SK-N-SH treated with all-trans-retinoic acid at 6 μM for 48 hours (cell line): Measurements from ENCODE around the gene VPS13A.

Source experiments
- ATAC-seq: fragments of 200-7000 bp; cut with Tn5 transposase; 3 replicates; pipeline ENCODE4 v1.9.1; 2020; ENCODE audit warnings: mild to moderate bottlenecking, moderate library complexity
- ARNTL ChIP-seq: fragments of 450-650 bp; formaldehyde crosslinking; IDR thresholded peaks from 2 replicates; pipeline ENCODE4 v1.5.0; 2020; ENCODE audit warnings: low read depth, mild to moderate bottlenecking, moderate library complexity, borderline replicate concordance
- BACH2 ChIP-seq: fragments of 250-450 bp; sonication (Bioruptor Pico); IDR thresholded peaks from 2 replicates; pipeline ENCODE4 v1.9.0; 2021; ENCODE audit warnings: mild to moderate bottlenecking, borderline replicate concordance
- CSDC2 ChIP-seq: fragments of 250-450 bp; sonication (Bioruptor Pico); IDR thresholded peaks from 2 replicates; pipeline ENCODE4 v1.5.0; 2020; ENCODE audit warnings: mild to moderate bottlenecking, moderate library complexity
- GLIS3 ChIP-seq: fragments of 250-450 bp; sonication (Bioruptor Pico); IDR thresholded peaks from 2 replicates; pipeline ENCODE4 v1.5.0; 2020; ENCODE audit warnings: mild to moderate bottlenecking, moderate library complexity
- ISL1 ChIP-seq: fragments of 250-450 bp; sonication (Bioruptor Pico); IDR thresholded peaks from 2 replicates; pipeline ENCODE4 v2.1.2; 2022; ENCODE audit warnings: mild to moderate bottlenecking, moderate library complexity
- OSR1 ChIP-seq: fragments of 250-450 bp; sonication (Bioruptor Pico); IDR thresholded peaks from 2 replicates; pipeline ENCODE4 v1.8.0; 2022; ENCODE audit warnings: moderate library complexity, mild to moderate bottlenecking, inconsistent platforms
- PPARA ChIP-seq: fragments of 250-450 bp; sonication (Bioruptor Pico); IDR thresholded peaks from 2 replicates; pipeline ENCODE4 v1.5.0; 2020; ENCODE audit warnings: mild to moderate bottlenecking, borderline replicate concordance
- RARB ChIP-seq: fragments of 250-450 bp; sonication (Bioruptor Pico); IDR thresholded peaks from 2 replicates; pipeline ENCODE4 v1.8.0; 2021; ENCODE audit warnings: mild to moderate bottlenecking, moderate library complexity
- SNAI2 ChIP-seq: fragments of 250-450 bp; sonication (Bioruptor Pico); IDR thresholded peaks from 2 replicates; pipeline ENCODE4 v1.5.0; 2020; ENCODE audit warnings: mild to moderate bottlenecking, moderate library complexity
- TCF4 ChIP-seq: fragments of 250-450 bp; sonication (Bioruptor Pico); IDR thresholded peaks from 2 replicates; pipeline ENCODE4 v1.8.0; 2021; ENCODE audit warnings: mild to moderate bottlenecking, moderate library complexity, borderline replicate concordance
- ZC3H10 ChIP-seq: fragments of 250-450 bp; sonication (Bioruptor Pico); IDR thresholded peaks from 2 replicates; pipeline ENCODE4 v1.5.1; 2021; ENCODE audit warnings: mild to moderate bottlenecking, moderate library complexity
- ZFP3 ChIP-seq: fragments of 250-450 bp; sonication (Bioruptor Pico); IDR thresholded peaks from 2 replicates; pipeline ENCODE4 v1.5.0; 2020; ENCODE audit warnings: mild to moderate bottlenecking, moderate library complexity
- ZFP30 ChIP-seq: fragments of 450-650 bp; formaldehyde crosslinking; IDR thresholded peaks from 2 replicates; pipeline ENCODE4 v1.5.0; 2022; ENCODE audit warnings: mild to moderate bottlenecking, moderate library complexity
- ZNF565 ChIP-seq: fragments of 450-650 bp; formaldehyde crosslinking; conservative IDR thresholded peaks from 2 replicates; pipeline ENCODE4 v1.5.0; 2020; ENCODE audit warnings: low read depth, mild to moderate bottlenecking, moderate library complexity
- ZNF70 ChIP-seq: fragments of 450-650 bp; formaldehyde crosslinking; IDR thresholded peaks from 2 replicates; pipeline ENCODE4 v1.5.0; 2020; ENCODE audit warnings: mild to moderate bottlenecking, moderate library complexity
- ZNF8 ChIP-seq: fragments of 450-650 bp; formaldehyde crosslinking; IDR thresholded peaks from 2 replicates; pipeline ENCODE4 v1.5.0; 2020; ENCODE audit warnings: mild to moderate bottlenecking, moderate library complexity
- TF ChIP-seq, protein P1 (sequence below): fragments of 250-450 bp; sonication (Bioruptor Pico); IDR thresholded peaks from 2 replicates; pipeline ENCODE4 v1.8.0; 2020; ENCODE audit warnings: mild to moderate bottlenecking, moderate library complexity, borderline replicate concordance
- TF ChIP-seq, protein P2 (sequence below): fragments of 250-450 bp; sonication (Bioruptor Pico); IDR thresholded peaks from 2 replicates; pipeline ENCODE4 v1.5.1; 2021; ENCODE audit warnings: mild to moderate bottlenecking, moderate library complexity
- TF ChIP-seq, protein P3 (sequence below): fragments of 250-450 bp; sonication (Bioruptor Pico); IDR thresholded peaks from 2 replicates; pipeline ENCODE4 v1.5.1; 2020; ENCODE audit warnings: low read depth, mild to moderate bottlenecking, moderate library complexity
- TF ChIP-seq, protein P4 (sequence below): fragments of 250-450 bp; sonication (Bioruptor Pico); IDR thresholded peaks from 2 replicates; pipeline ENCODE4 v1.8.0; 2021; ENCODE audit warnings: low read depth, mild to moderate bottlenecking, moderate library complexity, borderline replicate concordance

VPS13A gene

DNA sequence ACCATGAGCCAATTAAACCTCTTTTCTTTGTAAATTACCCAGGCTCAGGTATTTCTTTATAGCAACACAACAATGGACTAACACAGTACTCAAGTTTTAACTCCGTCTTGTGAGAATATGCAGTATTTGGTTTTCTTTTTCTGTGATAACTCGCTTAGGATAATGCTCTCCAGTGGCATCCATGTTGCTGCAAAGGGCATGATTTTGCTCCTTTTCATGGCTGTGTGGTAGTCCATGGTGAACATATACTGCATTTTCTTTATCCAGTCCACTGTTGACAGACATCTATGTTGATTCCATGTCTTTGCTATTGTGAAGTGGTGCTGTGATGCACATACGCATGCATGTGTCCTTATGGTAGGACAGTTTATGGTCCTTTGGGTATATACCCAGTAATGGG, 10.9 kb downstream of the VPS13A start:
- ATAC-seq: no peak
- TF ChIP-seq, protein P1, sequence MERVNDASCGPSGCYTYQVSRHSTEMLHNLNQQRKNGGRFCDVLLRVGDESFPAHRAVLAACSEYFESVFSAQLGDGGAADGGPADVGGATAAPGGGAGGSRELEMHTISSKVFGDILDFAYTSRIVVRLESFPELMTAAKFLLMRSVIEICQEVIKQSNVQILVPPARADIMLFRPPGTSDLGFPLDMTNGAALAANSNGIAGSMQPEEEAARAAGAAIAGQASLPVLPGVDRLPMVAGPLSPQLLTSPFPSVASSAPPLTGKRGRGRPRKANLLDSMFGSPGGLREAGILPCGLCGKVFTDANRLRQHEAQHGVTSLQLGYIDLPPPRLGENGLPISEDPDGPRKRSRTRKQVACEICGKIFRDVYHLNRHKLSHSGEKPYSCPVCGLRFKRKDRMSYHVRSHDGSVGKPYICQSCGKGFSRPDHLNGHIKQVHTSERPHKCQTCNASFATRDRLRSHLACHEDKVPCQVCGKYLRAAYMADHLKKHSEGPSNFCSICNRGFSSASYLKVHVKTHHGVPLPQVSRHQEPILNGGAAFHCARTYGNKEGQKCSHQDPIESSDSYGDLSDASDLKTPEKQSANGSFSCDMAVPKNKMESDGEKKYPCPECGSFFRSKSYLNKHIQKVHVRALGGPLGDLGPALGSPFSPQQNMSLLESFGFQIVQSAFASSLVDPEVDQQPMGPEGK (CRISPR knock-in tag): no peak

DNA sequence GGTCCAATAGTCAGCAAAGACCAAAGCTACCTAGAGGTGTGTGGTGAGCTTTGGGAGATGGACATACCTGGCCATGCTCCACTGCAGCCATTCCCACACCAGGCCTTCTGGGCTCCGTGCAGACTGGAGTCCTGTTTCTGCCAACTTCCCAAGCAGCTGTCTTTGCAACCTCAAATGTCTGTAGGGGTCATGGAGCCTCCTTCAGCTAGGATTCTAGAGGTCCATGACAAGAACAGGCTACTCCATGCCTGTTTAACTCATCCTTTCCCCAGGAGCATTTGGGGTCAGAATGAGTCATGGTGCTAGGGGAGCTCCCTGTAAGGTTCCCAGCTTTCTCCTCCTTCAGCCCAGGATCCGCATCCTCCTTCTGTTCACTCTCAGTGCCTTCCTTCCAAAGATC, 17.1 kb downstream of the VPS13A start:
- no peak for ATAC-seq
- TF ChIP-seq ZC3H10 (CRISPR knock-in tag) (no peak), RARB (CRISPR knock-in tag) (no peak), ZNF565 (CRISPR knock-in tag) (no peak), GLIS3 (CRISPR knock-in tag) (no peak), CSDC2 (CRISPR knock-in tag) (no peak), ZNF70 (CRISPR knock-in tag) (no peak), ARNTL (no peak)
- TF ChIP-seq, protein P2, sequence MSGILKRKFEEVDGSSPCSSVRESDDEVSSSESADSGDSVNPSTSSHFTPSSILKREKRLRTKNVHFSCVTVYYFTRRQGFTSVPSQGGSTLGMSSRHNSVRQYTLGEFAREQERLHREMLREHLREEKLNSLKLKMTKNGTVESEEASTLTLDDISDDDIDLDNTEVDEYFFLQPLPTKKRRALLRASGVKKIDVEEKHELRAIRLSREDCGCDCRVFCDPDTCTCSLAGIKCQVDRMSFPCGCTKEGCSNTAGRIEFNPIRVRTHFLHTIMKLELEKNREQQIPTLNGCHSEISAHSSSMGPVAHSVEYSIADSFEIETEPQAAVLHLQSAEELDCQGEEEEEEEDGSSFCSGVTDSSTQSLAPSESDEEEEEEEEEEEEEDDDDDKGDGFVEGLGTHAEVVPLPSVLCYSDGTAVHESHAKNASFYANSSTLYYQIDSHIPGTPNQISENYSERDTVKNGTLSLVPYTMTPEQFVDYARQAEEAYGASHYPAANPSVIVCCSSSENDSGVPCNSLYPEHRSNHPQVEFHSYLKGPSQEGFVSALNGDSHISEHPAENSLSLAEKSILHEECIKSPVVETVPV (CRISPR knock-in tag): no peak
- TF ChIP-seq, protein P3, sequence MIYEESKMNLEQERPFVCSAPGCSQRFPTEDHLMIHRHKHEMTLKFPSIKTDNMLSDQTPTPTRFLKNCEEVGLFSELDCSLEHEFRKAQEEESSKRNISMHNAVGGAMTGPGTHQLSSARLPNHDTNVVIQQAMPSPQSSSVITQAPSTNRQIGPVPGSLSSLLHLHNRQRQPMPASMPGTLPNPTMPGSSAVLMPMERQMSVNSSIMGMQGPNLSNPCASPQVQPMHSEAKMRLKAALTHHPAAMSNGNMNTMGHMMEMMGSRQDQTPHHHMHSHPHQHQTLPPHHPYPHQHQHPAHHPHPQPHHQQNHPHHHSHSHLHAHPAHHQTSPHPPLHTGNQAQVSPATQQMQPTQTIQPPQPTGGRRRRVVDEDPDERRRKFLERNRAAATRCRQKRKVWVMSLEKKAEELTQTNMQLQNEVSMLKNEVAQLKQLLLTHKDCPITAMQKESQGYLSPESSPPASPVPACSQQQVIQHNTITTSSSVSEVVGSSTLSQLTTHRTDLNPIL: no peak

DNA sequence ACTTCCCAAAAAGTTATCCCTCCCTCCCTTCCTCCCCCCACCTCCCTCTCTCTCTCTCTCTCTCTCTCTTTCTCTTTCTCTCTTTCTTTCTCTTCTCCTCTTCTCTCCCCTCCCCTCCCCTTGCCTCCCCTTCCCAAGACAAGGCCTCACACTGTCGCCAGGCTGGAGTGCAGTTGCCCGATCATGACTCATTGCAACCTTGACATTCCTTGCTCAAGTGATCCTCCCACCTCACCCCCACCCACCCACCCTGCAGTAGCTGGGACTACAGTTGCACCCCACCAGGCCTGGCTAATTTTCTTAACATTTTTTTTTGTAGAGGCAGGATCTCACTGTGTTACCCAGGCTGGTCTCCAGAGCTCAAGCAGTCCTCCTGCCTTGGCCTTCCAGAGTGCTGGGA, 32.8 kb downstream of the VPS13A start:
- ATAC-seq: no peak
- TF ChIP-seq RARB (CRISPR knock-in tag): no peak
- TF ChIP-seq ZNF8: no peak
- TF ChIP-seq PPARA (CRISPR knock-in tag): no peak
- TF ChIP-seq, protein P2 (CRISPR knock-in tag): no peak
- no peak for TF ChIP-seq SNAI2 (CRISPR knock-in tag)
- TF ChIP-seq CSDC2 (CRISPR knock-in tag): no peak
- no peak for TF ChIP-seq TCF4 (CRISPR knock-in tag)
- no peak for TF ChIP-seq GLIS3 (CRISPR knock-in tag)
- no peak for TF ChIP-seq ISL1 (CRISPR knock-in tag)
- no peak for TF ChIP-seq ZFP3
- TF ChIP-seq, protein P1 (CRISPR knock-in tag): no peak
- TF ChIP-seq ZFP30 (CRISPR knock-in tag): no peak
- no peak for TF ChIP-seq ZNF565 (CRISPR knock-in tag)
- TF ChIP-seq, protein P4, sequence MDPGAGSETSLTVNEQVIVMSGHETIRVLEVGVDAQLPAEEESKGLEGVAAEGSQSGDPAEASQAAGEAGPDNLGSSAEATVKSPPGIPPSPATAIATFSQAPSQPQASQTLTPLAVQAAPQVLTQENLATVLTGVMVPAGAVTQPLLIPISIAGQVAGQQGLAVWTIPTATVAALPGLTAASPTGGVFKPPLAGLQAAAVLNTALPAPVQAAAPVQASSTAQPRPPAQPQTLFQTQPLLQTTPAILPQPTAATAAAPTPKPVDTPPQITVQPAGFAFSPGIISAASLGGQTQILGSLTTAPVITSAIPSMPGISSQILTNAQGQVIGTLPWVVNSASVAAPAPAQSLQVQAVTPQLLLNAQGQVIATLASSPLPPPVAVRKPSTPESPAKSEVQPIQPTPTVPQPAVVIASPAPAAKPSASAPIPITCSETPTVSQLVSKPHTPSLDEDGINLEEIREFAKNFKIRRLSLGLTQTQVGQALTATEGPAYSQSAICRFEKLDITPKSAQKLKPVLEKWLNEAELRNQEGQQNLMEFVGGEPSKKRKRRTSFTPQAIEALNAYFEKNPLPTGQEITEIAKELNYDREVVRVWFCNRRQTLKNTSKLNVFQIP: no peak

DNA sequence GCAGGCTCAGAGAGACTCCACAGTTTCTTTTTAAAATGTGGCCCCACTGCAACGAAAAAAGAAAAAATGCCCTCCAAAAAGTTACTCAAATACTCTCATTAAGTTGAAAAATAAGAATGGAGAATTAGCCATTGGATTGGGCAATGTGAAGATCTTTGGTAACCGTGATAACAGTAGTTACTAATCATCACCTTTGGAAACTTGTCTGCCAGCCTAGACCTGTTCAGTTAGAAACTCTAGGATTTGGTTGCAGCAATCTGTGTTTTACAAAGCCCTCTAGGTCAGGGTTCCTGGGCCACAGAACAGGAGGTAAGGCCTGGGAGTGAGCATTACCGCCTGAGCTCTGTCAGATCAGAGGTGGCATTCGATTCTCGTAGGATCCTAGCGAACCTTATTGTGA, 34.2 kb downstream of the VPS13A start:
- ATAC-seq: no peak
- TF ChIP-seq ZFP30 (CRISPR knock-in tag) (no peak), RARB (CRISPR knock-in tag) (no peak), ZNF565 (CRISPR knock-in tag) (no peak), OSR1 (CRISPR knock-in tag) (no peak), TCF4 (CRISPR knock-in tag) (no peak), SNAI2 (CRISPR knock-in tag) (no peak), BACH2 (no peak), ARNTL (no peak)
- TF ChIP-seq, protein P4: no peak
- TF ChIP-seq, protein P1 (CRISPR knock-in tag): no peak
- TF ChIP-seq, protein P2 (CRISPR knock-in tag): no peak
